Smooth muscle cell (in vitro differentiated cells): ENCODE results near the gene ITPR2. TPM values are rescaled to one million over a fixed set of nuclear protein-coding genes. Genes with fewer than 3 reads are reported as not detected.

Source experiments
- DNase-seq: peaks from one replicate; lab custom pipeline; 2025; ENCODE audit not compliant: unreplicated experiment; lab: John Stamatoyannopoulos, UW
- H2AFZ ChIP-seq: fragments of 200-600 bp; sonication (generic); 2 replicates; pipeline ENCODE4 v1.6.0; 2016; ENCODE audit warnings: antibody characterized with exemption, low read depth, mild to moderate bottlenecking
- H3F3A ChIP-seq: fragments of 200-600 bp; sonication (generic); 2 replicates; pipeline ENCODE4 v1.6.0; 2017; ENCODE audit warnings: antibody characterized with exemption, low read depth
- H3K27ac ChIP-seq: fragments of 200-600 bp; sonication (generic); 2 replicates; pipeline ENCODE4 v1.5.1; 2016; ENCODE audit warnings: low read depth, mild to moderate bottlenecking
- H3K27me3 ChIP-seq: fragments of 200-600 bp; sonication (generic); 2 replicates; pipeline ENCODE4 v1.6.1; 2016; ENCODE audit warnings: low read depth, mild to moderate bottlenecking
- H3K36me3 ChIP-seq: fragments of 200-600 bp; sonication (generic); 2 replicates; pipeline ENCODE4 v1.5.1; 2016; ENCODE audit warnings: low read depth
- H3K4me1 ChIP-seq: fragments of 200-600 bp; sonication (generic); 2 replicates; pipeline ENCODE4 v1.5.1; 2016; ENCODE audit warnings: low read depth
- H3K4me2 ChIP-seq: fragments of 200-600 bp; sonication (generic); 2 replicates; pipeline ENCODE4 v1.6.0; 2016; ENCODE audit warnings: mild to moderate bottlenecking
- H3K4me3 ChIP-seq: fragments of 200-600 bp; sonication (generic); 2 replicates; pipeline ENCODE4 v1.5.1; 2016; ENCODE audit warnings: mild to moderate bottlenecking
- H3K79me2 ChIP-seq: fragments of 200-600 bp; sonication (generic); 2 replicates; pipeline ENCODE4 v1.6.0; 2016; ENCODE audit warnings: low read depth, mild to moderate bottlenecking
- H3K9ac ChIP-seq: fragments of 200-600 bp; sonication (generic); 2 replicates; pipeline ENCODE4 v1.6.0; 2016; ENCODE audit warnings: low read depth
- H3K9me3 ChIP-seq: fragments of 200-600 bp; sonication (generic); replicated peaks from 2 replicates; pipeline ENCODE4 v1.5.1; 2016; ENCODE audit warnings: low read depth
- H4K20me1 ChIP-seq: fragments of 200-600 bp; sonication (generic); 2 replicates; pipeline ENCODE4 v1.6.0; 2016; ENCODE audit warnings: low read depth
- WGBS: methylation state at CpG from one replicate; pipeline ENCODE4 v1.1.7; 2016; ENCODE audit warnings: low lambda C conversion rate; 5-methylcytosine and 5-hydroxymethylcytosine counted together
- polyA plus RNA-seq: library from polyadenylated mRNA; unstranded; fragments of >200 nt; fragmentation: Nextera tagmentation; extraction: Ambion mirVana; gene quantifications from 2 replicates; pipeline ENCODE4 v1.2.1, GENCODE V29; 2016
- total RNA-seq: library from RNA; depleted of rRNA; stranded (reverse); fragments of >200 nt; gene quantifications from 2 replicates; pipeline ENCODE4 v1.2.3, GENCODE V29; 2014
- TF ChIP-seq, protein P1 (sequence below): fragments of 200-600 bp; sonication (generic); IDR thresholded peaks from 2 replicates; pipeline ENCODE4 v1.5.1; 2017; ENCODE audit warnings: borderline replicate concordance, mild to moderate bottlenecking, antibody characterized with exemption; ENCODE audit not compliant: insufficient read depth, poor library complexity, severe bottlenecking

ITPR2 gene
- total and polyA plus RNA-seq, 2 experiments from 2014 or later = 6.8 to 17.4 TPM

GRCh38 chr12:26689281-26689841 is 143.6 kb downstream of the ITPR2 start:
- Histone ChIP-seq H3K4me1 (peaks cover 12% of the 10 kb centered on the region), H3K79me2 (no peaks in the 10 kb centered on the region), H3K4me2 (no peak overlapping the region), H3K27me3 (no peaks in the 10 kb centered on the region), H3K9ac (no peak overlapping the region), H3K9me3 (no peaks in the 10 kb centered on the region), H3K4me3 (no peak overlapping the region), H3F3A (peaks cover 7% of the 10 kb centered on the region), H3K27ac (no peak overlapping the region), H3K36me3 (peaks cover 7% of the 10 kb centered on the region), H4K20me1 (no peaks in the 10 kb centered on the region), H2AFZ (no peak overlapping the region)
- TF ChIP-seq, protein P1, sequence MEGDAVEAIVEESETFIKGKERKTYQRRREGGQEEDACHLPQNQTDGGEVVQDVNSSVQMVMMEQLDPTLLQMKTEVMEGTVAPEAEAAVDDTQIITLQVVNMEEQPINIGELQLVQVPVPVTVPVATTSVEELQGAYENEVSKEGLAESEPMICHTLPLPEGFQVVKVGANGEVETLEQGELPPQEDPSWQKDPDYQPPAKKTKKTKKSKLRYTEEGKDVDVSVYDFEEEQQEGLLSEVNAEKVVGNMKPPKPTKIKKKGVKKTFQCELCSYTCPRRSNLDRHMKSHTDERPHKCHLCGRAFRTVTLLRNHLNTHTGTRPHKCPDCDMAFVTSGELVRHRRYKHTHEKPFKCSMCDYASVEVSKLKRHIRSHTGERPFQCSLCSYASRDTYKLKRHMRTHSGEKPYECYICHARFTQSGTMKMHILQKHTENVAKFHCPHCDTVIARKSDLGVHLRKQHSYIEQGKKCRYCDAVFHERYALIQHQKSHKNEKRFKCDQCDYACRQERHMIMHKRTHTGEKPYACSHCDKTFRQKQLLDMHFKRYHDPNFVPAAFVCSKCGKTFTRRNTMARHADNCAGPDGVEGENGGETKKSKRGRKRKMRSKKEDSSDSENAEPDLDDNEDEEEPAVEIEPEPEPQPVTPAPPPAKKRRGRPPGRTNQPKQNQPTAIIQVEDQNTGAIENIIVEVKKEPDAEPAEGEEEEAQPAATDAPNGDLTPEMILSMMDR = no peak
- WGBS = 84% methylated on average over 6 of the region's 6 CpGs
- no peak for DNase-seq

DNA sequence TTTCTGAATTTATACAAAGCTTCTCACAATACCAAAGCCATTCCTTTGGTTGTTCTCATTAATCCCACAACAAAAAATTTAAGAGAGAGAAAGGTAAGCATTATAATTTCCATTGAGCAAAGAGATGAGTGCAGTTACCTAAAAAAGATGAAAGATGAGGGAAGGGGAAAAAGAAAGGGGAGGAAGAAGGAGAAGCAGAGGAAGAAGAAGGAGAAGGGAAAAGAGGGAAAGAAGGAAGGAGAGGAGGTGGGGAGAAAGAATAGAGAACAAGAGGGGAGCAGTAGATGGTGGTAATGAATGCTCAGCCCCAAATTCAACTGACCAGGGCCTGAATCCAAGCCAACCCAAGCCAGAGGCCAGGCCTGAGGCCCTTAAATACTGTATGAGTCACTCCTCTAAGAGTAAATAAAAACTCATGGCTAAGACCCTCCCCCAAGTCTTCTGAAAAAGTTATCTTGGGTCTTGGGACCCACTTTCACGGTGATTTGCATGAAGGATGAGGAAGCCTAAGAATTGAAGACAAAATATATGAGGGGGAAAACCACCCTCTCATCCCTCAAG is 144.6 kb downstream of the ITPR2 start:
- no peak overlapping the region for H2AFZ ChIP-seq
- H4K20me1 ChIP-seq = no peaks in the 10 kb centered on the region
- H3K27me3 ChIP-seq = no peaks in the 10 kb centered on the region
- no peak overlapping the region for H3K4me3 ChIP-seq
- peaks cover 16% of the 10 kb centered on the region for H3K36me3 ChIP-seq
- no peak for DNase-seq
- no peak overlapping the region for H3K9ac ChIP-seq
- H3K27ac ChIP-seq = no peak overlapping the region
- H3K79me2 ChIP-seq = no peaks in the 10 kb centered on the region
- peaks cover 7% of the 10 kb centered on the region for H3K9me3 ChIP-seq
- WGBS = 82% methylated on average over 1 of the region's 1 CpG
- no peak overlapping the region for H3K4me2 ChIP-seq
- TF ChIP-seq, protein P1 = no peak
- H3K4me1 ChIP-seq = peaks cover 12% of the 10 kb centered on the region
- peaks cover 7% of the 10 kb centered on the region for H3F3A ChIP-seq

DNA sequence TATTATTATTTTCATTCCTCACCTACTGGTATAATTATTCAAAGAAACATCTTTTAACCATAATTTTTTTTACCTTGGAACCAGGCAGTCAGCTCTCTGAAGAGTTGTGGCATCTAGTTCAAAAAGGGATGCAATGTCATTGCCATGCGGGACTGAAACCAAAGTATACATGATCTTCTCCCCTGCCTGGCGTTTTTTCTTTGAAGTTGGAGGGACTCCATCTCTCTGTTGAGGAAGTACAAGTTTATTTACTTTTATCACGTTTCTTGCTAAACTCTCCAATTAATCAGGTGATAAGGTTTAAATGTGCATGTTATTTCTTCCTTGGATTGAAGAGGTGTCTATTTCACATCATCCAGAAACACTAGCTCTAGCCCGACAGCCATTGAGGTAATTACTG is 146.6 kb downstream of the ITPR2 start:
- Histone ChIP-seq H2AFZ (no peak overlapping the region), H4K20me1 (no peaks in the 10 kb centered on the region), H3K9me3 (peaks cover 13% of the 10 kb centered on the region), H3K9ac (no peak overlapping the region), H3K4me2 (no peak overlapping the region), H3K4me3 (no peak overlapping the region), H3K27me3 (no peaks in the 10 kb centered on the region), H3K4me1 (peaks cover 12% of the 10 kb centered on the region), H3K79me2 (no peaks in the 10 kb centered on the region), H3K27ac (no peak overlapping the region), H3F3A (no peaks in the 10 kb centered on the region), H3K36me3 (peaks cover 22% of the 10 kb centered on the region)
- WGBS = 87% methylated on average over 4 of the region's 4 CpGs
- no peak for DNase-seq
- TF ChIP-seq, protein P1 = no peak

DNA sequence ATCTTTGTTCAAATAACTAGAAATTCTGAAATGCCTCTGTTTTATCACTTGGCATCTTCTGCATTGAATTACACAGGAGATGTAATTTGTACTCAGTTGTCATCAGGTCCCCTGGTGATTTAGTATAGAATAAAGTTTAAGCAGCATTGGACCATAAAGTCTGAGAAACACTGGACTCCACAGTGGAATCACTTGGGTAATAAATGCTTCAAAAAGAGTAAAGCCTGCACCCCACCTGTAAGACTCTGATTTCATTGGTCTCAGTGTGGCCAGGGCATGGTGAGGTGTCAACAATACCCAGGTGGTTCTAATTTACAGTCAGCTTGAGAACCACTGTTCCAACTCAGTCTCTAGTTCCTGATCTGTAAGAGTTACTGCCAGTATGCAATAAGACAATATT is 148.9 kb downstream of the ITPR2 start:
- no peak for DNase-seq
- H3K4me1 ChIP-seq = no peaks in the 10 kb centered on the region
- no peak overlapping the region for H3K4me2 ChIP-seq
- H3K36me3 ChIP-seq = peaks cover 22% of the 10 kb centered on the region
- H3K79me2 ChIP-seq = no peaks in the 10 kb centered on the region
- peaks cover 13% of the 10 kb centered on the region for H3K9me3 ChIP-seq
- no peak overlapping the region for H3K27ac ChIP-seq
- H3K9ac ChIP-seq = no peak overlapping the region
- H3K27me3 ChIP-seq = no peaks in the 10 kb centered on the region
- H4K20me1 ChIP-seq = no peaks in the 10 kb centered on the region
- no peaks in the 10 kb centered on the region for H3F3A ChIP-seq
- no peak overlapping the region for H3K4me3 ChIP-seq
- H2AFZ ChIP-seq = no peak overlapping the region
- TF ChIP-seq, protein P1 = no peak
